GM12865 (cell line): ENCODE data around the gene C11orf24.

Source experiments
- DNase-seq: peaks from one replicate; pipeline ENCODE4 v3.0.0; 2010; ENCODE audit warnings: low read depth
- H3K4me3 ChIP-seq: 2 replicates; pipeline ENCODE4 v1.5.1; 2011; ENCODE audit warnings: mild to moderate bottlenecking, low read depth, low read length, control low read depth
- CTCF ChIP-seq: IDR thresholded peaks from 2 replicates; pipeline ENCODE4 v1.5.1; 2011; ENCODE audit warnings: low read length, control low read depth, low read depth, inconsistent platforms; ENCODE audit not compliant: insufficient read depth; ENCODE audit errors: missing control alignments

C11orf24 gene

DNA sequence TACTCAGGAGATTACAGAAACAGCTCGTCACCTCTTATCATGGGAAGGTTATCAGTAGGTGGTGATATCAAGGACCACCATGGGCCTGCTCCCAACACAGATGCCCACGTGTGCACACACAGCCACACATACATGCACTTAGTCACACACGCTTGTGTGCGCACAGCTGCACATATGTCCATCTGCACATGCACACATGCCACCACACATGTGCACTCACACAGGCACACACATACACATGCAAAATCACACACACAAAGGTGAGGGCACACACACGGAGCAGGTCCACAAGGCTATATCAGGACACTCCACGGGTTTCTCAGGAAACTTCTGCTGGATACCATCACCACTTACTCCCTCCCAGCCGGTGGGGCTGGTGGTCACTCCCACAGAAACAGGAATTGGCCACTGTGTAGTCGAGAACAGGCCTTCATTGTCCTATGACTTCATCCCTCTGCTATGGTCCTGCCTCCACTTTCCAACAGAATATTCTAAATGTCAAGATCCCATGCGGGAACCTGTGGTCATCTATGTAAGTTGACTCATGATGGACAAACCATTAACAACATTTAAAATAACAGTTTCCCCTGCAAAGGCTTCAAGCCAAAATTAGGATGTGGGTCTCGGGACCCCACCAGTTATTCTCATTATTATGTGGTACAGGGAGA lies 2.2 kb downstream of the C11orf24 start:
- DNase-seq: no peak
- no peak for TF ChIP-seq CTCF
- H3K4me3 ChIP-seq: no peak overlapping the region

- TF ChIP-seq CTCF: no peak
- no peak overlapping the region for H3K4me3 ChIP-seq
- DNase-seq: no peak
These were observed 3.9 kb downstream of the C11orf24 start for GRCh38 chr11:68267881-68268240.

DNA sequence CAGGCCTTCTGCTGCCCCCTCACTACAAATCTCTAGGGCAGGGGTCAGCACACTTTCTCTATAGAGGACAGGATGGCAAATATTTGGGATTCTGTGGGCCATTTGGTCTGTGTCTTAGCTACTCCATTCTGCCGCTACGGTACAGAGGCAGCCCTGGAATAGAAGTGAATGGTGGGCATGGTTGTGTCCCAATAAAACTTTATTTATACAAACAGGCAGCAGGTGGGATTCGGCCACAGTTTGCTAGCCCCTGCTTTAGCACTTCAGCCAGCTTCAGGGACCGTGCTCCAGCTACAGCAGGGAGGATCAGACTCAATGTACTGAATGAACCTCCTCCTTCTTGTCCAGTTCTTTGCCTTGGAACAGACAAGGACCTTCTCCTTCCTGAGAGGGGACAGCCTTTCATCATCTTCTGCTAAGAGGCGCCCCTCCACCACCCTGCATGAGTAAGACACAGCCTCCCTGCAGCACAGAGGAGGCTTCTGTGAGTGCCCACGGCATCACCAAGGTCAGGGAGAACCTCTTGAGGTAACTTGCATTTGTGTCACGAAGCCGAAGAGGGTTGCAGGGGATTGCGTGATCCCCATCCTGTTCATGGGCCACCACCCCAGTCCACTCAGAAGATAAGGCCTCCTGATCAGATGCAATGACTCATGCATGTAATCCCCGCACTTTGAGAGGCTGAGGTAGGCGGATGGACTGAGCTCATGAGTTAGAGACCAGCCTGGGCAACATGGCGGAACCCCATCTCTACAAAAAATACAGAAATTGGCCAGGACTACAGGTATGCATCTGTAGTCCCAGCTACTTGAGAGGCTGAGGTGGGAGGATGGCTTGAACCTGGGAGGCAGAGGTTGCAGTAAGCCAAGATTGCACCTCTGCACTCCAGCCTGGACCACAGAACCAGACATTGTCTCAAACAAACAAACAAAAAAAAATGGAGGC lies 4.6 kb downstream of the C11orf24 start:
- H3K4me3 ChIP-seq: peak overlapping the region; percentile 36
- no peak for DNase-seq

DNA sequence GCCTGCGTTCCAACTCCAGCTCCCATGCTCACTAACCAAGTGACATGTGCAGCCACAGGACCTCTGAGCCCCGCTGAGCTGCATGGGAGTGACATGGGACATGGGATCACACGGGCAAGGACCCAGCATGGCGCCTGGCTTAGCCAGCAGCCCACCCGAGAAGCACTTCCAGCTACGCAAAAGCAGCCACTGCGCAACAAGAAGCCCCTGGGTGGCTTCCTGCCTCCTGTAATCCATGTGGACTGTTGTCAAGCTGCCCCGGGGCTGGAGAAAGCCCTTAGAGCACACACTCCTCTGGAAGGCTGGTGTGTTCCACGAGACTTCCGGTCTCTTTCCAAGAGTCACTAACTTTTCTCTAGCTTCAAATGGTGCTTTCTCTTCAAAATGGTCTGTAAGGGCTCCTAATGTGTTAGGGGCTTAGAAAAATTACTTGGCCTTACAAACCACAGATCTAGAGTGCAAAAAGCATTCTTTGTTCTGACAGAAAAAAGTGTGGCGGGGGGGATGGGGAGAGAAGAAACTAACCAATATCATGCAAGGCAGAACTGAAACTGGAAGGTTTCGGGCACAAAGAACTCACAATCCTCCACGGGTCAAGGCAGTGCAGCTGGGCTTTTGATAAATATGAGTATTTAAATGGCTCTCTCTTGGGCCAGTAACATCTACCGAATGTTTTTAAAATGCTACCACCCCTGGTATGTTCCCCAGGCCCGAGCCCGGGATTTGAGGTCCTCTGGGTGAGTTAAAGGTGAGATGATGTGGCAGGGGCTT lies 5.5 kb downstream of the C11orf24 start:
- no peak for TF ChIP-seq CTCF
- H3K4me3 ChIP-seq: peak overlapping the region; percentile 41
- DNase-seq: peak; percentile 93

More for the DNA sequence above, 4.6 kb downstream of the C11orf24 start:
- TF ChIP-seq CTCF: no peak

DNA sequence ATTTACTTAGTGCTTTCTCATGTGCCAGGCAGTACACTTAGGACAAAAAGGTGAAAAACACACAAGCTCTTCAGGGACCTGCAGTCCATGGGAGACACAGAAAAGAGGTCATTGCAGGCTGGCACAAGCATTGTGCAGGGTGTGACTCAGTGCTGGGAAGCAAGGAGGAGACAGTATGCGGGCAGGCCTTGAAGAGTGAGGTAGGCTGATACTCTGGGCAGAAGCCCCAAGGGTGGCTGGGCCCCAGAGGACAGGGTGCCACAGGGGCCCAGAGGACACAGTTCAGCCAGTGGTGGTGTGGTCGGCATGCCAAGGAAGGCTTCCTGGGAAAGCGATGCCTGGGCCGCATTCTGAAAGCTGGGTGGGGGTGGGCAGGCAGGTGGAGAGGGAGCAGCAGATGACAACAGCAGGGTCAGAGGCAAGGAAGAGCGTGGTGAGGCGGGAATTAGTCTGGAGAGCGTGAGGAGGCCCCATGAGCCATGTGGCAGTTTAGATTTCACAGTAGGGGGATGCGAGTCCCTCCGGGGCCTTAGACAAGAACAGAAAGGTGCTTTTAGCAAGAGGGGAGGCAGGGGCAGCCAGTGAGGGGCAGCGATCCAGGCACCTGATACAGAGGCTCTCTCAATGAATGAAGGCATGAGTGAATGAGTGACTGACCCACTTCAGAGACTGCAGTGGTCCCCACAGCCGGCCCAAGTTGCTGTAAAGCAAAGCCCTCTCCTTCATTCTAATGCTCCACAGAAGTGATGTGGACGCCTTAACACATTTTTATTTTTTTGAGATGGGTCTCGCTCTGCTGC lies 6.8 kb downstream of the C11orf24 start:
- H3K4me3 ChIP-seq: no peak overlapping the region
- DNase-seq: no peak
- no peak for TF ChIP-seq CTCF

DNA sequence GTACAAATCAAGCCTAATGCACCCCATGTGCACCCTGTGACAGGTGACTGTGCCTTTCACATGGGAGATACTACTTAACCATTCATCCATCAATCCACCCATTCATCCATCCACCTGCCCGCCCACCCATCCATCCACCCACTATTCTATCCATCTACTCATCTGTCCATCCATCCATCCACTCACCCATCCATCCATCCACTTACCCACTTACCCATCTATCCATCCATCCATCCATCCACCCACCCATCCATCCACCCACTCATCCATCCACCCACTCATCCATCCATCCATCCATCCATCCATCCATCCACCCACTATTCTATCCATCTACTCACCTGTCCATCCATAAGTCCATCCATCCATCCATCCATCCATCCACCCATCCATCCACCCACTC lies 7.5 kb downstream of the C11orf24 start:
- DNase-seq: no peak
- no peak overlapping the region for H3K4me3 ChIP-seq
- TF ChIP-seq CTCF: no peak
